Left lung (tissue), 10 donors: ENCODE measurements around the gene SDR39U1. TPM values are rescaled to one million over a fixed set of nuclear protein-coding genes. Genes with fewer than 3 reads are reported as not detected.
A peak's percentile ranks its signal among the peaks of the same experiment; 100 is the strongest.

ENCODE experiments used
- ATAC-seq: fragments of 200-7000 bp; cut with Tn5 transposase; one replicate; pipeline ENCODE4 v1.9.1; 2020; ENCODE audit warnings: moderate library complexity
- DNase-seq, 4 donors: peaks; one replicate each; pipeline ENCODE4 v3.0.0-alpha.2; 2013 to 2020
- H3K27ac ChIP-seq, 2 donors: fragments of 200-600 bp; sonication (generic) in 1 of 2; one replicate each; pipeline versions ENCODE4 v1.5.0 to v1.8.0; 2020 to 2021
- H3K27me3 ChIP-seq, 2 donors: fragments of 200-600 bp; sonication (generic) in 1 of 2; one replicate each; pipeline versions ENCODE4 v1.5.0 to v1.8.0; 2020 to 2021
- H3K36me3 ChIP-seq, 2 donors: fragments of 200-600 bp; sonication (generic) in 1 of 2; one replicate each; pipeline versions ENCODE4 v1.5.0 to v1.8.0; 2020 to 2021
- H3K4me1 ChIP-seq, 2 donors: fragments of 200-600 bp; one replicate each; pipeline ENCODE4 v1.8.0; 2021
- H3K4me3 ChIP-seq, 2 donors: fragments of 200-600 bp; sonication (generic) in 1 of 2; one replicate each; pipeline versions ENCODE4 v1.5.0 to v1.8.0; 2020 to 2021; ENCODE audit warnings: mild to moderate bottlenecking in 1 of 2
- H3K9me3 ChIP-seq, 2 donors: fragments of 200-600 bp; sonication (generic) in 1 of 2; one replicate each; pipeline versions ENCODE4 v1.5.0 to v1.8.0; 2020 to 2021
- intact Hi-C, 2 donors: fragments of 100-400 bp; cut with DNase I; formaldehyde crosslinking; loops; one replicate each; pipeline versions ENCODE4 v1.11.2 to v1.14.2; 2022
- polyA plus RNA-seq, 6 donors: library from polyadenylated mRNA; unstranded; fragments of 120-200 nt; gene quantifications; one replicate each; pipeline ENCODE4 v1.2.1, GENCODE V29; 2013; ENCODE audit not compliant: insufficient read length in 6 of 6
- total RNA-seq, 2 donors: library from RNA; stranded (reverse); fragmentation: NEBNext Ultra II Directional; extraction: Animal tissue kit (Norgen Biotek cat#: 25700); gene quantifications; one replicate each; pipeline ENCODE4 v1.2.1, GENCODE V29; 2021
- TF ChIP-seq, protein P1 (sequence below), 2 donors: fragments of 200-600 bp; sonication (generic) in 1 of 2; IDR thresholded peaks; one replicate each; pipeline versions ENCODE4 v1.5.0 to v1.8.0; 2021; ENCODE audit warnings: antibody characterized with exemption in 2 of 2
- donor health status: DM: no; HTN: yes; CAD: no.
- donor health status: DM: no; HTN: no; CAD: no.

Gene SDR39U1
- total and polyA plus RNA-seq, 8 donors, result 32.7 to 51.9 (median 43.3) TPM

DNA sequence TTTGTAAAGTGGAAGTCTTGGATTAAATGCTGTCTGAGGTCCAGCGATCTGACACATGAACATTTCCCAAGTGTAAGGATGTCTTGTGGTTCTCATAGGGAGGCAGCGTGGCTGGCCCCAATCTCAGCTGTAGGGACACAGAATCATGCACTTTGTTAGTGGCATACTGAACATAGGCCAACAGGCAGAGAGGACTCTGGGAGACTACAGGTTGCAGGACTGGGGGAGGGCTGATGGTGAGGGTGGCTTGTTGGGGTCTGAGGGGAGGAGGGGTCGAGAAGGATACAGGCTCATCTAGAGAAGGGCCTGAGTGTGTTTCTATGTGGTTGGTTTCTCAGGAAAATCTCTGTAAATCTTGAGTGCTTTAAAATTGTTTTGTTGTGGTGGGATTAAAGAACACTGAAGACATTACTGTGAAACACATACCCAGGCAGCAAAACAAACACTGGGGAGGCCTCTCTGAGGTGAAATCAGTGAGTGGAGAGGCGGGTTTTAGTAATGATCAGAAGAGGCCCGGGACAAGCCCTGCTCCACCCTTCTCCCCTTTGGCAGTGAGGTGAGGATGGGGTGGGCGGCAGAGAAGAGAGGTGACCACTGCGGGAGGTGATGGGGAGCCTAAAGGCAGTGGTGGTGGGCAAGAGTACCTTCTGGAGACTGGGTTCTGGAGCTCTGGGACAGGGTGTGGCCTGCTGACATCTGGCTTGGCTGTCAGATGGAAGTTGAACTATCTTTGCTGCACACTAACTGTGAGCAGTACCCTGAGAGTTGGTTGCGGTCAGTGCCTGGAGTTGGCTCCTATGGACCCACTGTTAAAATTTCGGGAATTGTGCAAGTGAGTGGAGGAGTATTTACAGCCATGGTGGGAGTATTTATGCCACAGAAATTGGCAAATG lies 40.5 kb downstream of the SDR39U1 start:
- Histone ChIP-seq H3K36me3 (no peaks in the 10 kb centered on the region), H3K27me3 (no peaks in the 10 kb centered on the region), H3K4me1 (peaks cover 6 to 40% of the 10 kb centered on the region in 2 donors), H3K9me3 (no peaks in the 10 kb centered on the region), H3K4me3 (no peak overlapping the region), H3K27ac (no peak overlapping the region)
- TF ChIP-seq, protein P1, sequence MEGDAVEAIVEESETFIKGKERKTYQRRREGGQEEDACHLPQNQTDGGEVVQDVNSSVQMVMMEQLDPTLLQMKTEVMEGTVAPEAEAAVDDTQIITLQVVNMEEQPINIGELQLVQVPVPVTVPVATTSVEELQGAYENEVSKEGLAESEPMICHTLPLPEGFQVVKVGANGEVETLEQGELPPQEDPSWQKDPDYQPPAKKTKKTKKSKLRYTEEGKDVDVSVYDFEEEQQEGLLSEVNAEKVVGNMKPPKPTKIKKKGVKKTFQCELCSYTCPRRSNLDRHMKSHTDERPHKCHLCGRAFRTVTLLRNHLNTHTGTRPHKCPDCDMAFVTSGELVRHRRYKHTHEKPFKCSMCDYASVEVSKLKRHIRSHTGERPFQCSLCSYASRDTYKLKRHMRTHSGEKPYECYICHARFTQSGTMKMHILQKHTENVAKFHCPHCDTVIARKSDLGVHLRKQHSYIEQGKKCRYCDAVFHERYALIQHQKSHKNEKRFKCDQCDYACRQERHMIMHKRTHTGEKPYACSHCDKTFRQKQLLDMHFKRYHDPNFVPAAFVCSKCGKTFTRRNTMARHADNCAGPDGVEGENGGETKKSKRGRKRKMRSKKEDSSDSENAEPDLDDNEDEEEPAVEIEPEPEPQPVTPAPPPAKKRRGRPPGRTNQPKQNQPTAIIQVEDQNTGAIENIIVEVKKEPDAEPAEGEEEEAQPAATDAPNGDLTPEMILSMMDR (IDR thresholded peaks at IDR 0.05), result no peak
- intact Hi-C loops, result no loop called here
- DNase-seq (no peak), ATAC-seq (no peak)

DNA sequence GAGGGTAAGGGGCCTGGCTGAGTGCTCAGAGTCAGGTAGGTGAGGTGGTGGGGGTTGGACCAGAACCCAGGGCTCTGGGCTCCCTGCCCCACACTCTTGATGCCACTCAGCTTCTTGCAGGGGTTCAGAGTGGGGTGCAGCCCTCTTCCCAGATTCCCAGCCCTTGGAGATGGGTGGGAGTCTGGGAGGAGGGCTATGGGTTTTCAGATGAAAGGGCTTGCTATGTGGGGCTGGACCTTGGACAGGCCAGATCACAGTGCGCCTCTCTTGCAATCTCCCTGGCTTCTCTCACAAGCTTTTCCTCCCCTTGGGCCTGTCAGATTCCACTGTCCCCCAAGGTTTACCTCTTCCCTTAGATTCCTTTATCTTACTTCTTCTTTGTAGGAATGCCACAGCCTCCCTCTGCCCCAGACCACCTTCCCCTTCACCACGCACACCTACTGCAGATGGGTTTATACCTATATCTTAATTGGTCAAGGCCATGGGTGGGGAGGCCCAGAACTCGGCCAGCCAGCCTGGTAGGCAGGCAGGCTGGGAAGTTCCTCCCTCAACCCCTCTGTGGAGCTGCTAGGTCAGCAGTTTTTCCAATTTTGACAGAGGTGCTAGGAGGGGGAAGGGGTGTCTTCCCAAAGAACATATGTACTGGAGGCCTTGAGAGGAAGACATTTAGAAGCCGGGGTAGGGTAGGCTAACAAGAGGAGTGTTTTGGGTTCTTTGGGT lies 42.4 kb downstream of the SDR39U1 start:
- H3K9me3 ChIP-seq, result no peaks in the 10 kb centered on the region
- DNase-seq (peak in 1 of 4 donors; percentile 61), ATAC-seq (no peak)
- peak overlapping the region; percentile 57 to 61 for H3K4me3 ChIP-seq
- peak overlapping the region in 1 of 2 donors; percentile 68 for H3K27ac ChIP-seq
- H3K27me3 ChIP-seq, result no peaks in the 10 kb centered on the region
- intact Hi-C loops, result no loop called here
- TF ChIP-seq, protein P1 (IDR thresholded peaks at IDR 0.05), result no peak
- H3K4me1 ChIP-seq, result peaks cover 6 to 40% of the 10 kb centered on the region in 2 donors
- no peaks in the 10 kb centered on the region for H3K36me3 ChIP-seq

DNA sequence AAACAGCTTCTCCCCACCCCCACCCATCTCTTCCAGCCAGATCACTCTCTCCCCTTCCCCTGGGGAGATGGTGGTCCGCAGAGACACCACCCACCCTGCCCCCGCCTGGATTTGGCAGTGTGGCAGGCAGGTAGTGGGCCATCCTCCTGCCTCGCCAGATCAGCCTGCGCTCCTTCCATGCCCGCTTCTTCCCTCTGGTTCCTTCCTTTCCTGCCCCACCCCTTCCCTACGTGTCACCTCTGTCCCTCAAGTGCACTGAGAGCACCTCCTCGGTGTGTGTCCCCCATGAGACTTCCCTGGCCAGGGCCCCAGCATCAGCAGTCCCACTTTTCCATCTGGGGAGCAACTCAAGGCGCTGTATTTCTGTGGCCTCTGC lies 43.1 kb downstream of the SDR39U1 start:
- H3K4me3 ChIP-seq, result peak overlapping the region; percentile 57 to 61
- no peak for DNase-seq
- no peaks in the 10 kb centered on the region for H3K36me3 ChIP-seq
- TF ChIP-seq, protein P1 (IDR thresholded peaks at IDR 0.05), result no peak
- peaks cover 6 to 40% of the 10 kb centered on the region in 2 donors for H3K4me1 ChIP-seq
- H3K9me3 ChIP-seq, result no peaks in the 10 kb centered on the region
- intact Hi-C loops, result no loop called here
- peak; percentile 29 for ATAC-seq
- peak overlapping the region; percentile 56 to 68 for H3K27ac ChIP-seq
- no peaks in the 10 kb centered on the region for H3K27me3 ChIP-seq

DNA sequence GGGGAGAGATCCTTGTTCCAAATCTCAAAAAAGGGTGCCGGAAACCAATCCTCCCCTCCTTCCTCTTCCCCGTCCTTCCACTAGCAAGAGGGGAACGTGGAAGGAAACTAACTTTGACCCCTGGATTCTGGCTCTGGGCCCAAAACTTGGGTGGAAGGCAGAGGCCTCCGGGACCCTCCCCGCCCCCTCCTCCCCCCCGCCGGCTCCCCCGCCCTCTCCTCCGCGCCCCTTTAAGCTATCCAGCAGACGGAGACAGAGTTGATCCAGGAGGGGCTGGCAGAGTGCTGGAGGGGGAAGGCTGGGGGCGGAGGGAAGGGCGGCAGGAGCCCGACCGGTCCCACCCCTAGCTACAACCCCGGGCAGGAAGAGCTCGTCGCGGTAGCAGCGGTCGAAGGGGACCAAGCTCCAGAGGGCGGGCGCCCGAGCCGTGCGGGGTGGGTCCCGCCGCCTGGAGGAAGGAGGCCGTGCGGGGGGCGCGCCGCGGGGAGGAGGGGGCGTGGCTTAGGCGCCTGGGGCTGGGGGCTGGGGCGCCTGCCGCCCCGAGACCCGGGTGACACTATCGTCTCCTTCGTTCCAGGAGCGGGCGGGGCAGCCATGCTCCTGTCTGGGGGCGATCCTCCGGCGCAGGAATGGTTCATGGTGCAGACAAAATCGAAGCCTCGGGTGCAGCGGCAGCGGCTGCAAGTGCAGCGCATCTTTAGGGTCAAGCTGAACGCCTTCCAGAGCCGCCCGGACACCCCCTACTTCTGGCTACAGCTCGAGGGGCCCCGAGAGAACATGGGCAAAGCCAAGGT lies 43.7 kb downstream of the SDR39U1 start, which contains the start of gene NYNRIN:
TSS of gene NYNRIN (plus strand) at position 351 of the 794 bp plus-strand sequence. CDS start at position 595, 244 bp downstream.
- intact Hi-C loops, result no loop called here
- H3K9me3 ChIP-seq, result no peaks in the 10 kb centered on the region
- TF ChIP-seq, protein P1 (IDR thresholded peaks at IDR 0.05), result no peak
- no peaks in the 10 kb centered on the region for H3K36me3 ChIP-seq
- H3K27ac ChIP-seq, result peak within 1 kb of the TSS; percentile 56 to 68
- H3K27me3 ChIP-seq, result no peaks in the 10 kb centered on the region
- H3K4me1 ChIP-seq, result peaks cover 6 to 40% of the 10 kb centered on the region in 2 donors
- H3K4me3 ChIP-seq, result peak within 1 kb of the TSS; percentile 57 to 61
- ATAC-seq (peak; percentile 78), DNase-seq (peak; percentile 55 to 91 (median 78))
